HFFc6 (cell line): ENCODE results near the gene PDK4. TPM values are rescaled to one million over a fixed set of nuclear protein-coding genes. Genes with fewer than 3 reads are reported as not detected.

Experiments used
- DNase-seq: peaks from one replicate; pipeline ENCODE4 v3.0.0-alpha.2; 2018
- H3K27ac Mint-ChIP-seq: 2 replicates; pipeline ENCODE4 v1.8.0; 2020; ENCODE audit warnings: mild to moderate bottlenecking, mixed read lengths
- H3K27me3 Mint-ChIP-seq: 2 replicates; pipeline ENCODE4 v1.8.0; 2021; ENCODE audit warnings: mild to moderate bottlenecking, moderate library complexity, mixed read lengths; ENCODE audit not compliant: insufficient read depth
- H3K36me3 Mint-ChIP-seq: 2 replicates; pipeline ENCODE4 v1.8.0; 2021; ENCODE audit warnings: low read depth, mixed read lengths
- H3K4me1 Mint-ChIP-seq: 2 replicates; pipeline ENCODE4 v1.8.0; 2020; ENCODE audit warnings: low read depth, mixed read lengths
- H3K4me3 Mint-ChIP-seq: 2 replicates; pipeline ENCODE4 v1.8.0; 2020; ENCODE audit warnings: mild to moderate bottlenecking, moderate library complexity, mixed read lengths
- H3K9me3 Mint-ChIP-seq: 2 replicates; pipeline ENCODE4 v1.8.0; 2020; ENCODE audit warnings: mild to moderate bottlenecking, mixed read lengths
- CTCF ChIP-seq: fragments of 200-600 bp; sonication (generic); IDR thresholded peaks from 2 replicates; pipeline ENCODE4 v1.5.0; 2021; ENCODE audit warnings: antibody characterized with exemption, mild to moderate bottlenecking
- total RNA-seq, 6 experiments: library from RNA; stranded (reverse); fragmentation: NEBNext Ultra II Directional; extraction: Animal tissue kit (Norgen Biotek cat#: 25700); gene quantifications; 2 replicates in 1 of 6; 3 replicates in 5 of 6; pipeline ENCODE4 v1.2.3, GENCODE V29; 2021

Gene PDK4
- total RNA-seq, 6 experiments from 2014 or later = not detected

GRCh38 chr7:95621404-95621803 lies 25.1 kb upstream of the PDK4 start:
- H3K27ac Mint-ChIP-seq = no peak overlapping the region
- no peak for DNase-seq
- H3K27me3 Mint-ChIP-seq = peaks cover 6% of the 10 kb centered on the region
- no peaks in the 10 kb centered on the region for H3K4me1 Mint-ChIP-seq
- TF ChIP-seq CTCF = no peak
- no peaks in the 10 kb centered on the region for H3K36me3 Mint-ChIP-seq
- H3K9me3 Mint-ChIP-seq = no peaks in the 10 kb centered on the region; the same call in 1 of the 2 replicates
- H3K4me3 Mint-ChIP-seq = no peak overlapping the region

DNA sequence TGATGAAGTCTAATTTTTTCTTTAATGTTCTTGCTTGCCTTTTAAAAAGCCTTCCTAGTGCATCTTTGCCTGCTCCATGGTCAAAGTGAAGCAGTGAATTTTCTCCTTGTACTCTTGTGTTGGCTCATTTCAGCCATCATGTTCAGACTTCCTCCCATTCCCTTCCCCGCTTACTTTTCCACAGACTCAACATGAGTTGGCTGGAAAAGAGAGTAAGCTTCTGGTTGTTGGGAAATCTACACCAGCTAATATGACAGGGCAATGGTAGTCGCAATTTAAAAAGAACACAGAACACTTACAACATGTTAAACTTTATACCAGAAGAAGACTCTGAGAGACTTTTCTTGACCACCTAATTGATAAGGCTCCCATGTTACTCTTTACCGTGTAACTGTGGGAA lies 24.3 kb upstream of the PDK4 start:
- Mint-ChIP-seq H3K4me3 (no peak overlapping the region), H3K9me3 (no peaks in the 10 kb centered on the region; the same call in 1 of the 2 replicates)

GRCh38 chr7:95619921-95620320 lies 23.6 kb upstream of the PDK4 start:
- no peak for DNase-seq
- TF ChIP-seq CTCF = no peak
- H3K9me3 Mint-ChIP-seq = no peaks in the 10 kb centered on the region; the same call in 1 of the 2 replicates
- no peaks in the 10 kb centered on the region for H3K36me3 Mint-ChIP-seq
- no peak overlapping the region for H3K27ac Mint-ChIP-seq
- H3K4me3 Mint-ChIP-seq = no peak overlapping the region
- H3K27me3 Mint-ChIP-seq = peaks cover 7% of the 10 kb centered on the region
- no peaks in the 10 kb centered on the region for H3K4me1 Mint-ChIP-seq

More for the DNA sequence above, 24.3 kb upstream of the PDK4 start:
- H3K4me1 Mint-ChIP-seq = no peaks in the 10 kb centered on the region
- H3K36me3 Mint-ChIP-seq = no peaks in the 10 kb centered on the region
- H3K27me3 Mint-ChIP-seq = peaks cover 7% of the 10 kb centered on the region
- TF ChIP-seq CTCF = no peak
- H3K27ac Mint-ChIP-seq = no peak overlapping the region
- DNase-seq = no peak

GRCh38 chr7:95619517-95619916 lies 23.2 kb upstream of the PDK4 start:
- H3K27ac Mint-ChIP-seq = no peak overlapping the region
- H3K4me1 Mint-ChIP-seq = no peaks in the 10 kb centered on the region
- no peaks in the 10 kb centered on the region for H3K36me3 Mint-ChIP-seq
- peaks cover 7% of the 10 kb centered on the region for H3K27me3 Mint-ChIP-seq
- peaks cover 2% of the 10 kb centered on the region for H3K9me3 Mint-ChIP-seq
- TF ChIP-seq CTCF = no peak
- no peak for DNase-seq
- H3K4me3 Mint-ChIP-seq = no peak overlapping the region

- no peak overlapping the region for H3K4me3 Mint-ChIP-seq
- peaks cover 6% of the 10 kb centered on the region; the same call in 1 of the 2 replicates for H3K4me1 Mint-ChIP-seq
- H3K27me3 Mint-ChIP-seq = peaks cover 4% of the 10 kb centered on the region; the same call in 1 of the 2 replicates
- no peak for TF ChIP-seq CTCF
- H3K27ac Mint-ChIP-seq = no peak overlapping the region
- DNase-seq = no peak
- no peaks in the 10 kb centered on the region for H3K36me3 Mint-ChIP-seq
- H3K9me3 Mint-ChIP-seq = peaks cover 13% of the 10 kb centered on the region
Observed at GRCh38 chr7:95614442-95614940, 18.2 kb upstream of the PDK4 start.
